ENCODE measurements around the gene GPR180.

GRCh38 chr13:94672400-94672799 lies 70.7 kb downstream of the GPR180 start:
- TF ChIP-seq MAFK (IDR thresholded peaks at IDR 0.05; ENCODE audit: partially characterized antibody) (no peak), CTCF (IDR thresholded peaks at IDR 0.05) (no peak), REST (IDR thresholded peaks at IDR 0.05) (no peak), JUNB (IDR thresholded peaks at IDR 0.05) (no peak), MAZ (IDR thresholded peaks at IDR 0.05; ENCODE audit: borderline replicate concordance, low read depth, low read length) (no peak), POLR2A (IDR thresholded peaks at IDR 0.05; ENCODE audit: low read length) (no peak), HEYL (CRISPR knock-in tag; IDR thresholded peaks at IDR 0.05) (no peak), SMC3 (IDR thresholded peaks at IDR 0.05) (no peak), BHLHE40 (IDR thresholded peaks at IDR 0.05; ENCODE audit: low read depth, low read length) (no peak), KDM5A (IDR thresholded peaks at IDR 0.05) (no peak)
